Skeletal muscle satellite cell (primary cell): ENCODE measurements around the gene TMF1.
A peak's percentile ranks its signal among the peaks of the same experiment; 100 is the strongest.

ENCODE experiments used
- H3K27me3 ChIP-seq: 2 replicates; pipeline ENCODE4 v1.7.0; 2013; ENCODE audit warnings: low read length; ENCODE audit not compliant: control insufficient read depth, insufficient read depth
- H3K36me3 ChIP-seq: 2 replicates; pipeline ENCODE4 v1.7.0; 2013; ENCODE audit warnings: mild to moderate bottlenecking, control low read depth, low read length; ENCODE audit not compliant: insufficient read depth
- H3K4me1 ChIP-seq: 2 replicates; pipeline ENCODE4 v1.7.0; 2013; ENCODE audit warnings: low read length; ENCODE audit not compliant: control insufficient read depth, insufficient read depth
- H3K4me2 ChIP-seq: 2 replicates; pipeline ENCODE4 v1.7.0; 2013; ENCODE audit warnings: mild to moderate bottlenecking, low read length
- H3K4me3 ChIP-seq: 2 replicates; pipeline ENCODE4 v1.7.0; 2013; ENCODE audit warnings: low read length
- H3K9ac ChIP-seq: 2 replicates; pipeline ENCODE4 v1.7.0; 2013; ENCODE audit warnings: mild to moderate bottlenecking, low read depth, low read length, moderate library complexity
- H3K9me3 ChIP-seq: replicated peaks from 2 replicates; pipeline ENCODE4 v1.7.0; 2013; ENCODE audit warnings: mild to moderate bottlenecking, control low read depth, low read length

The TMF1 gene

GRCh38 chr3:69032142-69032541, 20.0 kb downstream of the TMF1 start:
- peaks cover 37% of the 10 kb centered on the region for H3K4me1 ChIP-seq
- H3K36me3 ChIP-seq: peaks cover 59% of the 10 kb centered on the region
- H3K4me2 ChIP-seq: peak overlapping the region; percentile 63
- H3K9me3 ChIP-seq: no peaks in the 10 kb centered on the region
- no peak overlapping the region for H3K4me3 ChIP-seq
- H3K27me3 ChIP-seq: no peaks in the 10 kb centered on the region
- H3K9ac ChIP-seq: peak overlapping the region; percentile 24

- Histone ChIP-seq H3K9ac (peak overlapping the region; percentile 26), H3K4me1 (peaks cover 37% of the 10 kb centered on the region), H3K27me3 (no peaks in the 10 kb centered on the region), H3K36me3 (peaks cover 57% of the 10 kb centered on the region), H3K4me3 (no peak overlapping the region), H3K4me2 (peak overlapping the region; percentile 63), H3K9me3 (no peaks in the 10 kb centered on the region)
Measured at GRCh38 chr3:69031635-69032034, 20.5 kb downstream of the TMF1 start.

- no peaks in the 10 kb centered on the region for H3K9me3 ChIP-seq
- no peaks in the 10 kb centered on the region for H3K4me1 ChIP-seq
- H3K4me3 ChIP-seq: no peak overlapping the region
- H3K4me2 ChIP-seq: no peak overlapping the region
- H3K9ac ChIP-seq: no peak overlapping the region
- H3K27me3 ChIP-seq: no peaks in the 10 kb centered on the region
- peaks cover 58% of the 10 kb centered on the region for H3K36me3 ChIP-seq
Measured at GRCh38 chr3:69020857-69021256, 31.3 kb downstream of the TMF1 start.

DNA sequence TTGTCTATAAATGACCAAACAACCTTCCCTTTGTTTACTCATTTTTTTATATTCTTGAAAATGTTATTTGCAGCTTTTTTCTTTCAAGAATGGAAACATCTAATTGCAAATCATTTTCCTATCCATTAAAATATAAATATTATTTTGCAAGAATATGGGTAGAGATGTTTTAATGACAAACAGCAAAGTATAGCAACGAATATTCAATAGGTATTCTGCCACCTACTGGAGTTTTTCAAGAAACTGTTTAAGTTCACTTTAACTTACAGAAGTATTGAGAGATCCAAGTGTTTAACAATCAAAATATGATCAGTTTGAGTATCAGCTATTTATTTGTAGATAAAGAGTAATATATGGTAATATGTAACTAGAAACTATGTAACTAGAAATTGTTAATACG, 31.7 kb downstream of the TMF1 start:
- no peaks in the 10 kb centered on the region for H3K4me1 ChIP-seq
- H3K4me3 ChIP-seq: no peak overlapping the region
- no peaks in the 10 kb centered on the region for H3K9me3 ChIP-seq
- H3K9ac ChIP-seq: no peak overlapping the region
- peaks cover 54% of the 10 kb centered on the region for H3K36me3 ChIP-seq
- no peaks in the 10 kb centered on the region for H3K27me3 ChIP-seq
- H3K4me2 ChIP-seq: no peak overlapping the region

DNA sequence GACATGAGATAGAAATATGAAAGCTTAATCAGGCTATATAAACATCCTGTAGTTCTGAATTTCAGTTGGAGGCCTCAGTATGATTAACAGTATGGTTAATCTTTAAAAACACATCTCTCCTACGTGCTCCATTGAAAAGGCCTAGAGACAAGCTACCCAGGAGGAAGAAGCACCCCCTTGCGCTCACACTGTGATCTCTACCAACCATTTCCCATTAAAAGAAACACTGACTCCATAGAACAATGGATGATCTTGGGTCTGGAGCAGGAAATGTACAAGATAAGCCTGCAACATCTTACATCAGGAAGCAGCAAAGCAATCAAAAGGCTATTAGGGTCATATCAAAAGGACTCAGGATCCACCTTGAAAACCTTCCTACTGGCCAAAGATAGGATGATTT, 35.2 kb downstream of the TMF1 start:
- no peaks in the 10 kb centered on the region for H3K27me3 ChIP-seq
- no peaks in the 10 kb centered on the region for H3K9me3 ChIP-seq
- peaks cover 17% of the 10 kb centered on the region for H3K4me1 ChIP-seq
- H3K4me2 ChIP-seq: no peak overlapping the region
- no peak overlapping the region for H3K9ac ChIP-seq
- peaks cover 29% of the 10 kb centered on the region for H3K36me3 ChIP-seq
- H3K4me3 ChIP-seq: no peak overlapping the region

GRCh38 chr3:69016102-69016501, 36.0 kb downstream of the TMF1 start:
- Histone ChIP-seq H3K9me3 (no peaks in the 10 kb centered on the region), H3K4me3 (no peak overlapping the region), H3K4me2 (no peak overlapping the region), H3K9ac (no peak overlapping the region), H3K4me1 (peaks cover 25% of the 10 kb centered on the region), H3K27me3 (no peaks in the 10 kb centered on the region), H3K36me3 (peaks cover 25% of the 10 kb centered on the region)

- Histone ChIP-seq H3K4me2 (peak overlapping the region; percentile 85), H3K9ac (peak overlapping the region; percentile 98)
Measured at GRCh38 chr3:69014022-69014580, 38.0 kb downstream of the TMF1 start.

GRCh38 chr3:69013253-69014021, 38.7 kb downstream of the TMF1 start, which contains the start of gene EOGT:
EOGT (minus strand) TSS chr3:69013684; CDS start chr3:69009846, 3,838 bp downstream.
- H3K4me3 ChIP-seq: peak within 1 kb of the TSS; percentile 93
- no peaks in the 10 kb centered on the region for H3K27me3 ChIP-seq
- peak within 1 kb of the TSS; percentile 98 for H3K9ac ChIP-seq
- no peaks in the 10 kb centered on the region for H3K9me3 ChIP-seq
- H3K4me1 ChIP-seq: peaks cover 48% of the 10 kb centered on the region
- peak within 1 kb of the TSS; percentile 85 for H3K4me2 ChIP-seq
- H3K36me3 ChIP-seq: peaks cover 37% of the 10 kb centered on the region

More at GRCh38 chr3:69014022-69014580, 38.0 kb downstream of the TMF1 start:
- Histone ChIP-seq H3K4me3 (peak overlapping the region; percentile 93), H3K4me1 (peaks cover 43% of the 10 kb centered on the region), H3K9me3 (no peaks in the 10 kb centered on the region), H3K36me3 (peaks cover 36% of the 10 kb centered on the region), H3K27me3 (no peaks in the 10 kb centered on the region)

DNA sequence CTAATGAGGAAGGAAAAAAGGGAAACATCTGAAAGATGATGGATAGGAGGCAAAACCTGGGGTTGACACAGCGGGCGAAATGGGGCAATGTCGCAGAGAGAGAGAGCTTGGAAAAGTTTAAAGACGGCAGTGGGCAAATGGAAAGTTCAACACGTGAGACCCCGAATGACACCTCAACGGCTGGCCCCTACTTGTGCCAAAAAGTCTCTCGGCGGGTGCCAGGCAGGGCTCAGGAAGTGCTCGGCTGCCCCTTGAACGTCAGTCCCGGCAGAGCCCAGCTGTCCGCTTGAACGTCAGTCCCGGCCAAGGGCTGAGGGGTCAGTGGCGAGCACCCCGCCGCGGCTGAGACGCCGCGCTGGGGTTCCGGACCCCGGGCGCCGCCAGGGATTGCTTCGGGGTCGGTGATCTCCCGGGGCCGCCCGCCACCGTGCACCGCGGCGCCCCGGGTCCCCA, 39.3 kb downstream of the TMF1 start:
- H3K36me3 ChIP-seq: peaks cover 40% of the 10 kb centered on the region
- H3K4me3 ChIP-seq: peak overlapping the region; percentile 93
- H3K27me3 ChIP-seq: no peaks in the 10 kb centered on the region
- no peaks in the 10 kb centered on the region for H3K9me3 ChIP-seq
- H3K4me1 ChIP-seq: peaks cover 48% of the 10 kb centered on the region
- peak overlapping the region; percentile 85 for H3K4me2 ChIP-seq
- peak overlapping the region; percentile 98 for H3K9ac ChIP-seq

GRCh38 chr3:69012100-69012799, 39.9 kb downstream of the TMF1 start:
- H3K36me3 ChIP-seq: peaks cover 40% of the 10 kb centered on the region
- peak overlapping the region; percentile 85 for H3K4me2 ChIP-seq
- H3K4me3 ChIP-seq: peak overlapping the region; percentile 93
- no peaks in the 10 kb centered on the region for H3K9me3 ChIP-seq
- H3K4me1 ChIP-seq: peaks cover 48% of the 10 kb centered on the region
- peak overlapping the region; percentile 98 for H3K9ac ChIP-seq
- H3K27me3 ChIP-seq: no peaks in the 10 kb centered on the region

DNA sequence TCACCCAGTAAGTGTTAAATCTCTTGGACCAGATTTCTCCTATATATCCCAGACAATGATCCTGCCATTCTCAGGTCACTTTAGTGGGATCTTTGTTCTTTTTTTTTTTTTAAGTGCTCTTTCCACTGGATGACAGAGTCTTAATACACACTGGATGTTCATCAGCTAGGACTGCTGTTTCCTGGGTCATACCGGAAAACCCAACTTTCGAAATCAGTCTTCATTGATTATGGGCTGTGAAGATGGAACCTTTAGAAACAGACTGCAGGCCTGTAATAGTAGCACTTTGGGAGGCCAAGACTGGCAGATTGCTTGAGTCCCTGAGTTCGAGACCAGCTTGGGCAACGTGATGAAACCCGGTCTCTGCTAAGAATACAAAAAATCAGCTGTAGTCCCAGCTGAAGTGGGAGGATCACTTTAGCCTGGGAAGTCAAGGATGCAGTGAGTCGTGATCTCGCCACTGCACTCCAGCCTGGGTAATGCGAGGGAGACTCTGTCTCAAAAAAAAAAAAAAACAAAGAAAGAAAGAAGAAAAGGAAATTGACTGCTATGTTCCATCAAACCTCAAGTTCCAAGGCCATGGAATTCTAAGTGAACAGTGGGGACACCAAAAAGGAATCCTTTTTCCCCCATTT, 40.9 kb downstream of the TMF1 start:
- peaks cover 48% of the 10 kb centered on the region for H3K4me1 ChIP-seq
- H3K9ac ChIP-seq: peak overlapping the region; percentile 98
- peak overlapping the region; percentile 85 for H3K4me2 ChIP-seq
- no peaks in the 10 kb centered on the region for H3K27me3 ChIP-seq
- peaks cover 42% of the 10 kb centered on the region for H3K36me3 ChIP-seq
- H3K4me3 ChIP-seq: no peak overlapping the region
- H3K9me3 ChIP-seq: no peaks in the 10 kb centered on the region
